ENCODE results near the gene ENAH. TPM values are rescaled to one million over a fixed set of nuclear protein-coding genes. Genes with fewer than 3 reads are reported as not detected.

Gene ENAH
- total and polyA plus RNA-seq, 9 of the 15 experiments (the other 6 are each of a cell fraction or from before 2014, with no cell fraction given) = 0.03 to 1.2 (median 0.15) TPM

GRCh38 chr1:225446981-225447615 is 205.8 kb downstream of the ENAH start:
- 72% methylated on average over 9 of the region's 9 CpGs for WGBS (ENCODE audit: insufficient coverage, low coverage, missing lambda C conversion rate)
- TF ChIP-seq ZNF274 (IDR thresholded peaks at IDR 0.05; ENCODE audit: borderline replicate concordance, low read depth, low read length) = no peak
- TF ChIP-seq BRF2 (IDR thresholded peaks at IDR 0.05; ENCODE audit: borderline replicate concordance, insufficient read depth, insufficient read length) = no peak
- TF ChIP-seq NRF1 (conservative IDR thresholded peaks at IDR 0.05 in 1 of 2, IDR thresholded peaks at IDR 0.05 in 1 of 2) = no peak
- no peak for TF ChIP-seq MNT (conservative IDR thresholded peaks at IDR 0.05)
- TF ChIP-seq ZNF561 (CRISPR knock-in tag; conservative IDR thresholded peaks at IDR 0.05) = no peak
- TF ChIP-seq CLOCK (CRISPR knock-in tag; IDR thresholded peaks at IDR 0.05; ENCODE audit: borderline replicate concordance) = no peak
- intact Hi-C loops (cut with micrococcal nuclease) = loop anchor here (5.0 kb wide), 1 partner anchor 860 kb away; the partner anchor contains the start of gene LIN9
- Histone ChIP-seq H3K9ac (ENCODE audit: insufficient read depth in 1 of 2, low read depth in 2 of 2, low read length in 2 of 2) (peak overlapping the region in 1 of 2 experiments; percentile 49; a peak in 1 of 4 replicates), H3K4me2 (ENCODE audit: insufficient read depth, low read length) (no peak overlapping the region), H3K9me3 (replicated peaks; ENCODE audit: control insufficient read depth, insufficient read depth, low read depth, low read length) (no peaks in the 10 kb centered on the region), H3K36me3 (ENCODE audit: control insufficient read depth, insufficient read depth, low read length) (no peaks in the 10 kb centered on the region), H3K4me3 (no peak overlapping the region), H3K4me1 (replicated peaks in 1 of 2; ENCODE audit: control insufficient read depth in 2 of 2, insufficient read depth in 2 of 2, low read length in 2 of 2) (peaks cover 26 to 27% of the 10 kb centered on the region in 2 experiments), H3K27me3 (ENCODE audit: control insufficient read depth in 2 of 2, insufficient read depth in 2 of 2, low read length in 2 of 2) (no peaks in the 10 kb centered on the region), H3K79me2 (ENCODE audit: control insufficient read depth, insufficient read depth, low read length) (no peaks in the 10 kb centered on the region), H2AFZ (ENCODE audit: low read depth, low read length) (0 out of 2 replicates have a peak overlapping the region, but pooled peaks have one; percentile 11), H3K27ac (ENCODE audit: extremely low read depth, low read depth, low read length) (no peak overlapping the region), H3K9me1 (ENCODE audit: control insufficient read depth, insufficient read depth, low read length) (no peaks in the 10 kb centered on the region), H4K20me1 (replicated peaks; ENCODE audit: control insufficient read depth, insufficient read depth, low read length) (no peaks in the 10 kb centered on the region)
- DNase-seq (ENCODE audit: extremely low read depth in 1 of 4, low spot score in 3 of 4) (no peak), FAIRE-seq (no peak), ATAC-seq (no peak)
- CTCF ChIA-PET (ENCODE audit: low intra/inter-chr PET ratio) = no interaction called here
- in situ Hi-C loops (cut with MboI) = no loop called here
- no TSS peak for BruUV-seq (replicated peaks)
- POLR2A ChIA-PET = interaction anchor here (0.6 to 2.7 kb wide), 4 partner anchors 14 to 1369 kb away, joined by 3 to 16 read pairs (median 3); partner anchors contain the start of gene LBR
